HG02973 (cell line): Measurements from ENCODE around the gene CNST.

Experiments used
- ATAC-seq: cut with Tn5 transposase; IDR thresholded peaks from one replicate; pipeline ENCODE4 v1.9.1; 2021; ENCODE audit warnings: moderate library complexity; ENCODE audit not compliant: unreplicated experiment

Gene CNST, protein sequence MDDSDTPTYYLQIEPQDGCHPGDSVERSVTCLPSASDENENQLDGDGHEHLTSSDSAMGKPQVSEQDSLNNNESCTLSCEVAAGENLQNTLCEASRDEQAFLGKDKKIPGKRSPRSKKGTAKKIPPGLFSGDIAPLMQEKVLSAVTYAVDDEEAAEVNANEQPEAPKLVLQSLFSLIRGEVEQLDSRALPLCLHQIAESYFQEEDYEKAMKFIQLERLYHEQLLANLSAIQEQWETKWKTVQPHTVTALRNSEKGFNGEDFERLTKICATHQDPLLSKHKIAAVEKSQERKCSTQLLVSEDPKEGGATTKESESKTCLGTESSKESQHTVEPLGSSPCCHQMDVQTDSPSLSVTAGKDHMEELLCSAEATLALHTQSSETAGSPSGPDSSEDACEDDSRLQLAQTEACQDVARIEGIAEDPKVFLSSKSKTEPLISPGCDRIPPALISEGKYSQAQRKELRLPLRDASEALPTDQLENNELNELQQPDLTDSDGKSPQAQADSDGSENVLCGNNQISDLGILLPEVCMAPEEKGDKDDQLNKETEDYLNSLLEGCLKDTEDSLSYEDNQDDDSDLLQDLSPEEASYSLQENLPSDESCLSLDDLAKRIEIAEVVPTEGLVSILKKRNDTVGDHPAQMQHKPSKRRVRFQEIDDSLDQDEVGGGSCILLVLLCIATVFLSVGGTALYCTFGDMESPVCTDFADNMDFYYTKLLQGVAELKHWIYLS

DNA sequence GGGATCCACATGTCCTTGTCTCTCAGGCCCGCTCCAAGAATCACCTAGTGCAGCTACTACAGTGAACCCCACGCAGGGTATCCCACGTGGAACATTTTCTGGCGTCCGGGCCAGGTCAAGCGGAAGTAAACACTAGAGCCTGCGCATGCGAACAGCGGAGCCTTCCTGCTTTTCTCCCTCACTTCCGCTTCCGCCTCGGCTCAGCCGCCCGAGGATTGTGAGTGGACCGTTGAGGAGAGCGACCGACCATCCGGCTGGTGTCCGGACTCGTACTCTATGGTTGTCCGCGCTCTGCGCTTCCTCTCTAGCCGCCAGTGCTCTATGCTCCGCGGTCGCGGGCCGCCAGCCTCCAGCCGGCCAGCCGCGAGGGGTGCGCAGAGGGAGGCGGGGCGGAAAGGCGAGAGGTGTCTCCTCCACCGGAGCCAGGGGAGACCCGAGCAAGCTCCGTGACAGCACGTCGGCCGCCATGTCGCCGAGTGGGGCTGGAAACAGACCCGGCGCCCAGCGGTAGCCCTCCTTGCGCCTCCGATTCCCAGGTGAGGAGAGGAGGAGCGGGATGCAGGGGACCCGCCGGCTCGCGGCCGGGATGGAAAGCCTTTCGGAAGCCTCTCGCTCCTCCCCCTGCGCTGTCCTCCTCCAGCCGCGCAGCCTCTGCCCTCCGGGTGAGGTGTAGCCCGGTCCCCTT, at the start of gene CNST, which contains the start of gene TFB2M:
CNST (plus strand) TSS at position 329 of the 685 bp plus-strand sequence. CDS start 25,107 bp downstream, outside the sequence.
TFB2M (minus strand) TSS at position 134 of the 685 bp plus-strand sequence; CDS start at position 11, 123 bp downstream.
- ATAC-seq, result peak; percentile 91

GRCh38 chr1:246517391-246517790, 48.9 kb upstream of the CNST start:
- ATAC-seq, result no peak

DNA sequence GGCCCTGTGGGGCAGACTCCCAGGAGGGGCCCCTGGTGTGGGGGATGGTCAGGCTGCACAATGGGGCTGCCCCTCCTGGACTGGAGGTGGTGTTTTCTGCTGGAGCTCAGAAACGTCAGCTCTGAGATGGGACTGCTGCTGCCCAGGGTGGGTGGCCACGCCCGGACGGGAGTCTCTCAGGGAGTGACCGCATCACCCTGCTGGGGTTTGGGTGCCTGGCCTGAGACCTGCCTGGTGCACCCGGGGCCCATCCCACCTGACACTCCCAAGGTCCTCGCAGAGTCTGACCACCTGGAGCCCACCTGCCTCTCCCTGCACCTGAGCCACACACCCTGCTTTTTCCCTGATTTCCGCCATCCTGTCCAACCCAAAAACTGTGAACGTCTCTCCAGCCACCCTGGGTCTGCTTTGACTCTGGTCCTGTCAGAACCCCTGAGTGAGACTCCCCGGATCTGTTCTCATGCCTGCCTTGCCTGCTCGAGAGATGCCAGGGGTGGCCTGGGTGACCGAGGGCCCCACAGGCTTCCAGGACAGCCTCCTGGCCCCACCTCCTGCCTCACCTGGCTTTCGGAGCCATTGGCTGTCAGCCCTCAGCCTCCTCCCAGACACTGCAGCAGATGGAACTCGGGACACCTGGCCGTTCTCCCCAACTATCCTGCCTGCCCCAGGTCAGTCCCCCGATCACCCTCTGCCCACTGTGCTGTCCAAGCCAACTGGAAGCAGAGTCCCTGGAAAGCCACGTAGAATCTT, 47.6 kb upstream of the CNST start:
- no peak for ATAC-seq

- no peak for ATAC-seq
Observed at GRCh38 chr1:246519514-246519913, 46.7 kb upstream of the CNST start.

- ATAC-seq, result no peak
Observed at GRCh38 chr1:246526380-246526779, 39.9 kb upstream of the CNST start.

DNA sequence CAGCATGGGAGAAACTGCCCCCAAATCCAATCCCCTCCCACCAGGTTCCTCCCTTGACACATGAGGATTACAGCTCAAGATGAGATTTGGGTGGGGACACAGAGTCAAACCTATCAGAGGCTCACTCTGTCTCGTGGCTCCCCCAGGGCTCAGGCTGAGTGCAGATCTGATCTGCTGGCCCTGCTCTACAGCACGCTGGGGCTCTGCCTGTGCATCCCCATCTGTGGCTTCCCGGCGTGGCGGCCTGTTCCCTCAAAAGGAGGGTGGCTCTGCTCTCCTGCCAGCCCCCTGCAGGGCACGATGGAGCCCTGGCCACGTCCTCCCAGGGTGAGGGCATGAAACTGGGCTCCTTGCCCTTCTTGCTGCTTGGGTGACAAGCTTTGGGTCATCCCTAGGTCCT, 39.3 kb upstream of the CNST start:
- no peak for ATAC-seq

DNA sequence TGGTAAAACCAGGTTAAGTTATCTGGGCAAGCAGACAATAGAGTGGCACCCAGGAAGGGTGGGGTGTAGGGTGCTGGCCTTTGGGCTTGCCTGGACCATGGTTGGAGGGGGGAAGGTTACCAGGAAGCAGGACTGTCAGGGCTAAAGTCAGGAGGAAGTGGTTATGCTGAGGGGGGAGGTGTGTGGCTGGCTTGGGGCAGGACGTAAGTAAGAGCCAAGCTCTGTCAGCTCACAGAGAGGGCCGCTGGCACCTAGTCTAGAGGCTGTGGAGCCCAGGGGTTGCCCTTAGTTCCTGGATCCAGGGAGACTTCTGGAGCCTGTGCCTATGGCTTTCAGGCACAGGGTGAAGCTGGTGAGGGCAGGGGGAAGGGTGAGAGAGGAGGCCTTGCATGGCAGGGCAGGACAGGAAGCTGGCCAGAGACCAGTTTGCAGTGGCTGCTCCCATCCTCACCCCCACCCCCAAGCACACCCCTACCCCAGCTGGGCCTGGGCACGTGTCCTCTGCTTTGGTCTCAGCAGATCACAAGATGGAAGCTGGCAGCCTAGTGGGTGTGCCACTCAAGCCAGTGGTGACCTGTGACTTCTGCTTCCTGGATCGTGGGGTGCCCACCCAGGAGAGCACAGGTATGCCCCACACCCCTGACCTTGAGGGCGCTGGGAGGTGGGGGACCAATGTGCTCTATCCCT, 38.7 kb upstream of the CNST start:
- no peak for ATAC-seq

DNA sequence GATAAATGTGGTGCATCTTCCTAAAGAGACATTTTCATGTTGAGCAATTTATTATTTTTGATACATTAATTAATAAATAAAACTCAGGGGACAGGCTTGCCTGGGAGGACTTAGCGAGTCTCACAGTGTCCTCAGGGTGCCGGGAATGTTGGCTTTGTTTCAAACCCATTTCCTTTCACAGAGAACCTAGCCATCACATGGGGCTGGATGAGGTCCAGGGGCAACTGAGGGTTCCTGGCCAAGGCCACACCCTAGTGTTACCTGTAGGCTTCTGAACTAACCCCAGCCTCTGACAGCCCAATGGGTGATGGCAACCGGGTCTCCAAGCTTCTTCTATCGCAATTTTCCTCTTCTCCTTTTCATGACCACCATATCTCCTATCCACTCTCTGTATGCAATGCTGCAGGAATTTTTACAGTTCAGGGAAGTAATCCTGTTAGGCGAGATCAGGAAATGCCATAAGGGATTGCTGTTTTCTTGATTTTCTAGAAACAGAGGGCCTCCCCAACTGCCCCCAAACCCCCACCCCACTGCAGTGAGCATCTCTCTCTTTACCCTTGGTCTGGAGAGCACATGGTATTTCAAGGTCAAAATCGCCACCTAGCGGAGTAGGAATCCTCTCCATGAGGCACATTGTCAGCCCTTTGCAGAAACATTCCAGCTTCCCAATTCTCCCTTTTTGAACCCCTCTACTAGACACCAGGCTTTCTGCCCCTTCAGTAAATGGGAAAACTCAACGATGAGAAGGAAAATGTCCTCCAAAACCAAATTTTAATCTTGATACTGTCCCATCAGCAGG, 37.1 kb upstream of the CNST start:
- no peak for ATAC-seq

DNA sequence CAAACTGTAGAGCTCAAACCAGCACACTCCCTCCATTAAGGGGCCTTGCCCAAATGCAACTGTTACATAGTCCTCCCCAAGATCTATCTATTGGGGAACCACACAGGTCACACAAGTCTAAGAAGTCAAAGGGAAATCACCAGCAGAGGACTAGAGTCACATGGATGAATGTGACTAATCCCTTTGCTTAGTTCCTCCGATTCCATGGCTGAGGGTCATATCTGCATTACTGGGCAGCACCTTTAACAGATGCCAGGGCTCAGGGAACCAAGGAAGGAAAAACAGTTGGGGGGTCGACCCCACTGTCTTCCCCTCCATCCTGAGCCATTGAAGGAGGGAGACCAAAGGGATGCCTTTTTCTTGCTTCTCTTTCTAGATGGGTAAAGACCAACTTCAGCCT, 35.8 kb upstream of the CNST start:
- no peak for ATAC-seq

- no peak for ATAC-seq
Observed at GRCh38 chr1:246532519-246532918, 33.7 kb upstream of the CNST start.

DNA sequence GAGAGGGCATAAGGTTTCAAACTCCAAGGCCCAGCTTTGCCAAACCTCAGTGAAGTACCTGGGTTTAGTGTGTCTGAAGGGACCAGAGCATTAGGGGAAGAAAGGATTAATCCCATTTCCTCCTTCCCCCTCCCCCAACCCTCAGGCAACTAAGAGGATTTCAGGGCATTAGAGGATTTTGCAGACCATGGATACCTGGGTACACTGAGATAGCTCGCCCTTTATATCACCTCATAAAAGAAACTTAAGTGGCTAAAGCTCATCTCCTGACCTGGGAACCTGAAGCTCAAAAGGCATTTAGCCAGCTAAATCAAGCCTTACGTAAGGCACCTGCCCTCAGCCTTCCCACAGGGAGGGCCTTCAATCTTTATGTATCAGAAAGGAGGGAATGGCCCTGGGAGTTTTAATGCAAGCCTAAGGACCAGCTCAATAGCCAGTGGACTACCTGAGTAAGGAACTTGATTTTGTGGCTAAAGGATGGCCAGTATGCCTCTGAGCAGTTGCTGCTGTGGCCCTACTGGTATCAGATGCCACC, 32.8 kb upstream of the CNST start:
- no peak for ATAC-seq

- ATAC-seq, result no peak
Observed at GRCh38 chr1:246534114-246534513, 32.1 kb upstream of the CNST start.

GRCh38 chr1:246537441-246537840, 28.8 kb upstream of the CNST start:
- no peak for ATAC-seq

DNA sequence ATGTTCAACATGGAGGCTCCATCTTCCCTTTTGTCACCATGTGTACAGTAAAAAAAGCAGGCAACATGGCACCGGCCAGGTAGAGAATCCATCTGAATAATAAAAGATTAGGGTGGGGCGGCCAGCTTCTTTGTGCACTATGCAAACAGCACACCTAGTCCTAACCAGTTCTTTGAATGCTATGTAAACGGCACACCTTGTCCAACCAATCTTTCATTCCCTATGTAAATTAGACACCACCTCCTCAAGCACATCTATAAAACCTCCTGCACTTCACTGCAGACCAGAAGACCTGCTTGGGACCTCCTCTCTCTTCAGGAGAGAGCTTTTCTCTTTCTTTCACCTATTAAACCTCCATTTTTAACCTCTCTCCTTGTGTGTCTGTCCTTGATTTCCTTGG, 28.4 kb upstream of the CNST start:
- ATAC-seq, result no peak

- no peak for ATAC-seq
Observed at GRCh38 chr1:246540738-246541491, 25.3 kb upstream of the CNST start.

DNA sequence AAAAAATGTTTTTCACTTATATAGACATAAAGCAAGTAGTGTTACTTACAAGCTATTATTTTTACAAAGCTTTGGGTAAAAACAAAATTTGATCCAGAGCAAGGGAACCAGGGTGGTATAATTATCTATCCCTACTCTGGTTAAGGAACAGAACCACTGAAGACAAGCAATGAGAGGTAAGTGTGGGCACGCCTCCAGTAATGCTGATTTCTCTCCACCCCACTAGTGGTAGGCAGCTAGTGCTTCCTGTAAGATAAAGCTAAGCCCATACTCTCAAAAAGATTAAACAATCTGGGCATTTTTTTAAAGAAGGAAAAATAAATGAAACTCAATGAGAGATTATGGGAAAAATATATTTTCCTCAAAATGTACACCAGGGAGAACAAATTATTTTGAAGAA, 22.3 kb upstream of the CNST start:
- ATAC-seq, result no peak

- ATAC-seq, result no peak
Observed at GRCh38 chr1:246549665-246550064, 16.6 kb upstream of the CNST start.

DNA sequence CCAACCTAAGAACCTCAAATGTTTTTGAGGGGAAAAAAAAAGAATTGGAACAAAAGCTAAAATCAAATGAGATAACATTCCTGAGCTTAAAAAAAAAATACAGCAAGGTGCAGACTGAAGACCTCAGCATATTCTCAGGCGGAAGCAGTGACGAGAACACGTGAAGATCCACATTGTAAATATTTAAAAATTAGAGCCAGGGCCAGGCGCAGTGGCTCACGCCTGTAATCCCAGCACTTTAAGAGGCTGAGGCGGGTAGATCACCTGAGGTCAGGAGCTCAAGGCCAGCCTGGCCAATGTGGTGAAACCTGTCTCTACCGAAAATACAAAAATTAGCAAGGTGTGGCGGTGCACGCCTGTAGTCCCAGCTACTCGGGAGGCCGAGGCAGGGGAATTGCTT, 15.9 kb upstream of the CNST start:
- no peak for ATAC-seq

- ATAC-seq, result no peak
Observed at GRCh38 chr1:246552110-246552509, 14.1 kb upstream of the CNST start.
